HEK293T (cell line): ENCODE measurements around the gene CLUH.
"Not testable (repeated sequence)": the region's sequence is repeated elsewhere in the genome, so short reads cannot be mapped to it uniquely, and the experiment has no call there.

ENCODE experiments used
- CTCF ChIA-PET: fragments of 350-600 bp; formaldehyde crosslinking; extraction: SDS; loops from one replicate; lab custom pipeline; 2021; ENCODE audit warnings: antibody characterized with exemption, inconsistent platforms; lab: Yijun Ruan, JAX
- POLR2A ChIA-PET: fragments of 350-600 bp; formaldehyde crosslinking; extraction: SDS; loops from one replicate; lab custom pipeline; 2020; ENCODE audit warnings: antibody characterized with exemption, inconsistent platforms; lab: Yijun Ruan, JAX
- DNase-seq: peaks from one replicate; pipeline ENCODE4 v3.0.0; 2012; ENCODE audit warnings: mixed read lengths; ENCODE audit errors: extremely low spot score
- ARNT ChIP-seq: fragments of 450-650 bp; IDR thresholded peaks from 2 replicates; pipeline ENCODE4 v1.6.1; 2017; ENCODE audit warnings: mild to moderate bottlenecking
- BHLHE40 ChIP-seq: fragments of 450-650 bp; IDR thresholded peaks from 2 replicates; pipeline ENCODE4 v1.6.1; 2016; ENCODE audit warnings: mild to moderate bottlenecking, moderate library complexity, borderline replicate concordance
- CTBP1 ChIP-seq: fragments of 450-650 bp; IDR thresholded peaks from 2 replicates; pipeline ENCODE4 v1.6.1; 2016; ENCODE audit warnings: borderline replicate concordance
- ELF4 ChIP-seq: fragments of 450-650 bp; IDR thresholded peaks from 2 replicates; pipeline ENCODE4 v1.6.1; 2017; ENCODE audit warnings: antibody characterized with exemption
- FOXA1 ChIP-seq: fragments of 450-650 bp; IDR thresholded peaks from 2 replicates; pipeline ENCODE4 v1.6.1; 2016; ENCODE audit warnings: mild to moderate bottlenecking
- FOXK2 ChIP-seq: fragments of 450-650 bp; IDR thresholded peaks from 2 replicates; pipeline ENCODE4 v1.6.1; 2016; ENCODE audit warnings: mild to moderate bottlenecking
- FOXM1 ChIP-seq: fragments of 450-650 bp; IDR thresholded peaks from 2 replicates; pipeline ENCODE4 v1.6.1; 2017; ENCODE audit warnings: mild to moderate bottlenecking, borderline replicate concordance
- HDGF ChIP-seq: fragments of 450-650 bp; IDR thresholded peaks from 2 replicates; pipeline ENCODE4 v1.6.1; 2017; ENCODE audit warnings: antibody characterized with exemption, borderline replicate concordance
- L3MBTL2 ChIP-seq: fragments of 450-650 bp; conservative IDR thresholded peaks from 2 replicates; pipeline ENCODE4 v1.6.1; 2016; ENCODE audit warnings: mild to moderate bottlenecking
- LEF1 ChIP-seq: fragments of 450-650 bp; IDR thresholded peaks from 2 replicates; pipeline ENCODE4 v1.6.1; 2017; ENCODE audit warnings: mild to moderate bottlenecking, borderline replicate concordance
- NFRKB ChIP-seq: fragments of 450-650 bp; IDR thresholded peaks from 2 replicates; pipeline ENCODE4 v1.6.1; 2016; ENCODE audit warnings: mild to moderate bottlenecking, moderate library complexity
- PKNOX1 ChIP-seq: fragments of 450-650 bp; IDR thresholded peaks from 2 replicates; pipeline ENCODE4 v1.6.1; 2016
- SP1 ChIP-seq: fragments of 450-650 bp; IDR thresholded peaks from 2 replicates; pipeline ENCODE4 v1.6.1; 2017
- SUZ12 ChIP-seq: fragments of 450-650 bp; IDR thresholded peaks from 2 replicates; pipeline ENCODE4 v1.6.1; 2016; ENCODE audit warnings: mild to moderate bottlenecking
- TARDBP ChIP-seq: fragments of 450-650 bp; IDR thresholded peaks from 2 replicates; pipeline ENCODE4 v1.6.1; 2016
- ZNF384 ChIP-seq: fragments of 450-650 bp; IDR thresholded peaks from 2 replicates; pipeline ENCODE4 v1.6.1; 2016

The CLUH gene

GRCh38 chr17:2701996-2702741 is 9.4 kb downstream of the CLUH start:
- POLR2A ChIA-PET, result no interaction called here
- no peak for DNase-seq
- CTCF ChIA-PET, result no interaction called here
- no peak for TF ChIP-seq SP1
- no peak for TF ChIP-seq ZNF384

- no peak for DNase-seq
- ChIA-PET POLR2A (no interaction called here), CTCF (no interaction called here)
- TF ChIP-seq ARNT (no peak), TARDBP (no peak)
These were observed 10.2 kb downstream of the CLUH start for GRCh38 chr17:2701161-2701995.

- ChIA-PET POLR2A (no interaction called here), CTCF (no interaction called here)
- TF ChIP-seq TARDBP (no peak), HDGF (no peak), NFRKB (no peak), SP1 (no peak)
- no peak for DNase-seq
These were observed 10.9 kb downstream of the CLUH start for GRCh38 chr17:2700491-2701141.

GRCh38 chr17:2700030-2700490 is 11.5 kb downstream of the CLUH start:
- DNase-seq, result no peak
- ChIA-PET CTCF (no interaction called here), POLR2A (no interaction called here)
- TF ChIP-seq ELF4 (no peak), CTBP1 (no peak), HDGF (no peak), SUZ12 (no peak), PKNOX1 (no peak), FOXK2 (no peak), L3MBTL2 (no peak), TARDBP (no peak), FOXA1 (no peak), SP1 (no peak), NFRKB (no peak), BHLHE40 (no peak), ARNT (no peak), LEF1 (no peak), FOXM1 (no peak), ZNF384 (no peak)

- DNase-seq, POLR2A ChIA-PET, CTCF ChIA-PET: not testable (repeated sequence)
These were observed 12.3 kb downstream of the CLUH start for GRCh38 chr17:2699216-2699805.

GRCh38 chr17:2697611-2698162 is 13.9 kb downstream of the CLUH start:
- POLR2A ChIA-PET, result no interaction called here
- TF ChIP-seq ZNF384, result no peak
- CTCF ChIA-PET, result no interaction called here
- no peak for DNase-seq

- ChIA-PET CTCF (no interaction called here), POLR2A (no interaction called here)
- TF ChIP-seq NFRKB, result no peak
- no peak for TF ChIP-seq SUZ12
- TF ChIP-seq HDGF, result no peak
- TF ChIP-seq TARDBP, result no peak
- TF ChIP-seq FOXK2, result no peak
- no peak for TF ChIP-seq PKNOX1
- TF ChIP-seq FOXM1, result no peak
- no peak for TF ChIP-seq LEF1
- no peak for TF ChIP-seq ELF4
- TF ChIP-seq ZNF384, result no peak
- no peak for TF ChIP-seq BHLHE40
- TF ChIP-seq SP1, result no peak
- no peak for TF ChIP-seq CTBP1
- no peak for TF ChIP-seq ARNT
These were observed 15.4 kb downstream of the CLUH start for GRCh38 chr17:2695961-2696760.

More at GRCh38 chr17:2695961-2696760, 15.4 kb downstream of the CLUH start:
- no peak for DNase-seq
